SK-N-SH treated with all-trans-retinoic acid at 6 μM for 48 hours (cell line): ENCODE results near the gene ERBB2.

Experiments
- ZC3H10 ChIP-seq: fragments of 250-450 bp; sonication (Bioruptor Pico); IDR thresholded peaks from 2 replicates; pipeline ENCODE4 v1.5.1; 2021; ENCODE audit warnings: mild to moderate bottlenecking, moderate library complexity
- ZNF565 ChIP-seq: fragments of 450-650 bp; formaldehyde crosslinking; conservative IDR thresholded peaks from 2 replicates; pipeline ENCODE4 v1.5.0; 2020; ENCODE audit warnings: low read depth, mild to moderate bottlenecking, moderate library complexity
- TF ChIP-seq, protein P1 (sequence below): fragments of 250-450 bp; sonication (Bioruptor Pico); IDR thresholded peaks from 2 replicates; pipeline ENCODE4 v1.5.1; 2021; ENCODE audit warnings: mild to moderate bottlenecking, moderate library complexity

GRCh38 chr17:39674179-39674578 is 25.7 kb upstream of the ERBB2 start:
- TF ChIP-seq ZNF565 (CRISPR knock-in tag) (no peak), ZC3H10 (no peak)
- TF ChIP-seq, protein P1, sequence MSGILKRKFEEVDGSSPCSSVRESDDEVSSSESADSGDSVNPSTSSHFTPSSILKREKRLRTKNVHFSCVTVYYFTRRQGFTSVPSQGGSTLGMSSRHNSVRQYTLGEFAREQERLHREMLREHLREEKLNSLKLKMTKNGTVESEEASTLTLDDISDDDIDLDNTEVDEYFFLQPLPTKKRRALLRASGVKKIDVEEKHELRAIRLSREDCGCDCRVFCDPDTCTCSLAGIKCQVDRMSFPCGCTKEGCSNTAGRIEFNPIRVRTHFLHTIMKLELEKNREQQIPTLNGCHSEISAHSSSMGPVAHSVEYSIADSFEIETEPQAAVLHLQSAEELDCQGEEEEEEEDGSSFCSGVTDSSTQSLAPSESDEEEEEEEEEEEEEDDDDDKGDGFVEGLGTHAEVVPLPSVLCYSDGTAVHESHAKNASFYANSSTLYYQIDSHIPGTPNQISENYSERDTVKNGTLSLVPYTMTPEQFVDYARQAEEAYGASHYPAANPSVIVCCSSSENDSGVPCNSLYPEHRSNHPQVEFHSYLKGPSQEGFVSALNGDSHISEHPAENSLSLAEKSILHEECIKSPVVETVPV (CRISPR knock-in tag): no peak
